ENCODE results near the gene ATF7IP2.

The ATF7IP2 gene

GRCh38 chr16:10485698-10486382, 100.0 kb downstream of the ATF7IP2 start:
- no peak for DNase-seq (ENCODE audit: low read depth, low spot score)
- POLR2A ChIA-PET = no interaction called here
- CTCF ChIA-PET = no interaction called here
- no peak overlapping the region for H3K4me3 ChIP-seq (ENCODE audit: low read depth, low read length)
- TF ChIP-seq CTCF (IDR thresholded peaks at IDR 0.05; ENCODE audit: insufficient read depth, low read length, missing control alignments) = no peak

GRCh38 chr16:10490141-10490540, 104.3 kb downstream of the ATF7IP2 start:
- H3K4me3 ChIP-seq (ENCODE audit: low read depth, low read length) = no peak overlapping the region
- POLR2A ChIA-PET = no interaction called here
- no peak for TF ChIP-seq CTCF (IDR thresholded peaks at IDR 0.05; ENCODE audit: insufficient read depth, low read length, missing control alignments)
- CTCF ChIA-PET = interaction anchor here (1.2 kb wide), 1 partner anchor 19 kb away, joined by 3 read pairs; no protein-coding TSS in a partner anchor
- no peak for DNase-seq (ENCODE audit: low read depth, low spot score)

- no peak for DNase-seq (ENCODE audit: low read depth, low spot score)
- CTCF ChIA-PET = interaction anchor here (1.9 kb wide), 1 partner anchor 13 kb away, joined by 4 read pairs; no protein-coding TSS in a partner anchor
- POLR2A ChIA-PET = no interaction called here
- no peak overlapping the region for H3K4me3 ChIP-seq (ENCODE audit: low read depth, low read length)
- no peak for TF ChIP-seq CTCF (IDR thresholded peaks at IDR 0.05; ENCODE audit: insufficient read depth, low read length, missing control alignments)
Measured at GRCh38 chr16:10493276-10493675, 107.4 kb downstream of the ATF7IP2 start.

GRCh38 chr16:10494343-10495030, 108.6 kb downstream of the ATF7IP2 start:
- no peak for DNase-seq (ENCODE audit: low read depth, low spot score)
- no peak overlapping the region for H3K4me3 ChIP-seq (ENCODE audit: low read depth, low read length)
- TF ChIP-seq CTCF (IDR thresholded peaks at IDR 0.05; ENCODE audit: insufficient read depth, low read length, missing control alignments) = no peak
- POLR2A ChIA-PET = no interaction called here
- CTCF ChIA-PET = no interaction called here

- ChIA-PET POLR2A (no interaction called here), CTCF (no interaction called here)
- TF ChIP-seq CTCF (IDR thresholded peaks at IDR 0.05; ENCODE audit: insufficient read depth, low read length, missing control alignments) = no peak
- H3K4me3 ChIP-seq (ENCODE audit: low read depth, low read length) = no peak overlapping the region
- DNase-seq (ENCODE audit: low read depth, low spot score) = no peak
Measured at GRCh38 chr16:10495031-10495345, 109.1 kb downstream of the ATF7IP2 start.

GRCh38 chr16:10497132-10498101, 111.6 kb downstream of the ATF7IP2 start:
- DNase-seq (ENCODE audit: low read depth, low spot score) = no peak
- no peak for TF ChIP-seq CTCF (IDR thresholded peaks at IDR 0.05; ENCODE audit: insufficient read depth, low read length, missing control alignments)
- CTCF ChIA-PET = interaction anchor here (1.0 kb wide), 1 partner anchor 17 kb away, joined by 3 read pairs; no protein-coding TSS in a partner anchor
- POLR2A ChIA-PET = no interaction called here
- no peak overlapping the region for H3K4me3 ChIP-seq (ENCODE audit: low read depth, low read length)

All from AG04449 (cell line).